ENCODE data around the gene CYP4F8. TPM values are rescaled to one million over a fixed set of nuclear protein-coding genes. Genes with fewer than 3 reads are reported as not detected.

CYP4F8 gene
- total RNA-seq, 2 experiments from 2014 or later, result not detected

GRCh38 chr19:15612342-15612741 lies 2.7 kb upstream of the CYP4F8 start:
- no peaks in the 10 kb centered on the region for H3K9me3 Mint-ChIP-seq

GRCh38 chr19:15613338-15613737 lies 1.7 kb upstream of the CYP4F8 start:
- H3K4me1 ChIP-seq (ENCODE audit: insufficient read depth, low read length), result no peaks in the 10 kb centered on the region
- no peaks in the 10 kb centered on the region for H3K36me3 ChIP-seq (ENCODE audit: insufficient read depth, low read length)
- Mint-ChIP-seq H3K36me3 (ENCODE audit: low read depth) (no peaks in the 10 kb centered on the region), H3K4me3 (no peak overlapping the region), H3K27me3 (peaks cover 9% of the 10 kb centered on the region), H3K9me3 (no peaks in the 10 kb centered on the region), H3K27ac (no peak overlapping the region), H3K4me1 (ENCODE audit: low read depth) (no peaks in the 10 kb centered on the region)
- ChIA-PET POLR2A (no interaction called here), CTCF (no interaction called here)
- H3K4me3 ChIP-seq (ENCODE audit: low read length), result no peak overlapping the region
- no peak overlapping the region for H3K27ac ChIP-seq (ENCODE audit: low read depth in 1 of 2, low read length in 2 of 2)
- ATAC-seq (ENCODE audit: poor library complexity) (no peak), DNase-seq (no peak)
- peaks cover 0 to under 1% of the 10 kb centered on the region in 2 experiments for H3K9me3 ChIP-seq (ENCODE audit: control insufficient read depth in 1 of 2, insufficient read depth in 1 of 2, low read length in 2 of 2)
- TF ChIP-seq, protein P1, sequence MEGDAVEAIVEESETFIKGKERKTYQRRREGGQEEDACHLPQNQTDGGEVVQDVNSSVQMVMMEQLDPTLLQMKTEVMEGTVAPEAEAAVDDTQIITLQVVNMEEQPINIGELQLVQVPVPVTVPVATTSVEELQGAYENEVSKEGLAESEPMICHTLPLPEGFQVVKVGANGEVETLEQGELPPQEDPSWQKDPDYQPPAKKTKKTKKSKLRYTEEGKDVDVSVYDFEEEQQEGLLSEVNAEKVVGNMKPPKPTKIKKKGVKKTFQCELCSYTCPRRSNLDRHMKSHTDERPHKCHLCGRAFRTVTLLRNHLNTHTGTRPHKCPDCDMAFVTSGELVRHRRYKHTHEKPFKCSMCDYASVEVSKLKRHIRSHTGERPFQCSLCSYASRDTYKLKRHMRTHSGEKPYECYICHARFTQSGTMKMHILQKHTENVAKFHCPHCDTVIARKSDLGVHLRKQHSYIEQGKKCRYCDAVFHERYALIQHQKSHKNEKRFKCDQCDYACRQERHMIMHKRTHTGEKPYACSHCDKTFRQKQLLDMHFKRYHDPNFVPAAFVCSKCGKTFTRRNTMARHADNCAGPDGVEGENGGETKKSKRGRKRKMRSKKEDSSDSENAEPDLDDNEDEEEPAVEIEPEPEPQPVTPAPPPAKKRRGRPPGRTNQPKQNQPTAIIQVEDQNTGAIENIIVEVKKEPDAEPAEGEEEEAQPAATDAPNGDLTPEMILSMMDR (IDR thresholded peaks at IDR 0.05), result no peak
- peaks cover 3% of the 10 kb centered on the region in 2 experiments for H3K27me3 ChIP-seq (ENCODE audit: control insufficient read depth in 1 of 2, insufficient read depth in 2 of 2, low read length in 2 of 2)
- intact Hi-C loops (cut with DNase I, micrococcal nuclease), result no loop called here

More at GRCh38 chr19:15612342-15612741, 2.7 kb upstream of the CYP4F8 start:
- intact Hi-C loops (cut with DNase I, micrococcal nuclease), result no loop called here
- CTCF ChIA-PET, result no interaction called here
- Histone ChIP-seq H3K9me3 (ENCODE audit: control insufficient read depth in 1 of 2, insufficient read depth in 1 of 2, low read length in 2 of 2) (no peaks in the 10 kb centered on the region), H3K36me3 (ENCODE audit: insufficient read depth, low read length) (no peaks in the 10 kb centered on the region), H3K27ac (ENCODE audit: low read depth in 1 of 2, low read length in 2 of 2) (no peak overlapping the region), H3K27me3 (ENCODE audit: control insufficient read depth in 1 of 2, insufficient read depth in 2 of 2, low read length in 2 of 2) (peaks cover 3% of the 10 kb centered on the region in 2 experiments), H3K4me3 (ENCODE audit: low read length) (no peak overlapping the region), H3K4me1 (ENCODE audit: insufficient read depth, low read length) (no peaks in the 10 kb centered on the region)
- H3K4me1 Mint-ChIP-seq (ENCODE audit: low read depth), result no peaks in the 10 kb centered on the region
- no peak overlapping the region for H3K27ac Mint-ChIP-seq
- no peak for ATAC-seq (ENCODE audit: poor library complexity)
- no peak for DNase-seq
- H3K27me3 Mint-ChIP-seq, result no peaks in the 10 kb centered on the region
- no peaks in the 10 kb centered on the region for H3K36me3 Mint-ChIP-seq (ENCODE audit: low read depth)
- H3K4me3 Mint-ChIP-seq, result no peak overlapping the region
- TF ChIP-seq, protein P1 (IDR thresholded peaks at IDR 0.05), result no peak
- POLR2A ChIA-PET, result no interaction called here

DNA sequence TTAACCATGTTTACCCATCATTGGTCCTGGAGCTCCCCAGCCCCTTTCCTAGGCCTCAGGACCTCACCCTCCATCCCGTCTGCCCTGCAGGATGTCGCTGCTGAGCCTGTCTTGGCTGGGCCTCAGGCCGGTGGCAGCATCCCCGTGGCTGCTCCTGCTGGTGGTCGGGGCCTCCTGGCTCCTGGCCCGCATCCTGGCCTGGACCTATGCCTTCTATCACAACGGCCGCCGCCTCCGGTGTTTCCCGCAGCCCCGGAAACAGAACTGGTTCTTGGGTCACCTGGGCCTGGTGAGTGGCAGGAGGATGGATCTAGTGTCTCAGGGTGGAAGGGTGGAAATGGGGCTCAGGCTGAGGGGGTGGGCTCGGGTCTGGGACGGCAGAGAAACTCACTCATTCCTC lies 508 bp downstream of the CYP4F8 start:
- Histone ChIP-seq H3K27ac (ENCODE audit: low read depth in 1 of 2, low read length in 2 of 2) (no peak overlapping the region), H3K4me1 (ENCODE audit: insufficient read depth, low read length) (no peaks in the 10 kb centered on the region), H3K4me3 (ENCODE audit: low read length) (no peak overlapping the region), H3K9me3 (ENCODE audit: control insufficient read depth in 1 of 2, insufficient read depth in 1 of 2, low read length in 2 of 2) (peaks cover 0 to 9% of the 10 kb centered on the region in 2 experiments), H3K36me3 (ENCODE audit: insufficient read depth, low read length) (no peaks in the 10 kb centered on the region), H3K27me3 (ENCODE audit: control insufficient read depth in 1 of 2, insufficient read depth in 2 of 2, low read length in 2 of 2) (peaks cover 0 to 3% of the 10 kb centered on the region in 2 experiments)
- Mint-ChIP-seq H3K4me3 (no peak overlapping the region), H3K4me1 (ENCODE audit: low read depth) (no peaks in the 10 kb centered on the region), H3K36me3 (ENCODE audit: low read depth) (no peaks in the 10 kb centered on the region), H3K9me3 (no peaks in the 10 kb centered on the region), H3K27ac (no peak overlapping the region), H3K27me3 (peaks cover 13% of the 10 kb centered on the region)
- ChIA-PET POLR2A (no interaction called here), CTCF (no interaction called here)
- DNase-seq (no peak), ATAC-seq (ENCODE audit: poor library complexity) (no peak)
- intact Hi-C loops (cut with DNase I, micrococcal nuclease), result no loop called here
- TF ChIP-seq, protein P1 (IDR thresholded peaks at IDR 0.05), result no peak

Data from CD4-positive, alpha-beta T cell (primary cell).